Activated CD4-positive, alpha-beta T cell treated with anti-CD3 and anti-CD28 coated beads for 48 hours (primary cell): ENCODE results near the gene PLPPR3.
"Not testable (repeated sequence)": the region's sequence is repeated elsewhere in the genome, so short reads cannot be mapped to it uniquely, and the experiment has no call there.

Experiments used
- DNase-seq: peaks from one replicate; pipeline ENCODE4 v3.0.0-alpha.2; 2020

Gene PLPPR3

GRCh38 chr19:853614-854220, 32.0 kb upstream of the PLPPR3 start:
- not testable (repeated sequence) for DNase-seq

GRCh38 chr19:853014-853585, 31.3 kb upstream of the PLPPR3 start:
- no peak for DNase-seq

GRCh38 chr19:852136-853013, 30.6 kb upstream of the PLPPR3 start, which contains the start of gene ELANE:
TSS of gene ELANE (plus strand) at chr19:852303. CDS start at chr19:852329, 26 bp downstream.
- no peak for DNase-seq

- DNase-seq, result no peak
These were observed 29.2 kb upstream of the PLPPR3 start for GRCh38 chr19:850979-851335.

GRCh38 chr19:850221-850978, 28.6 kb upstream of the PLPPR3 start:
- peak; percentile 38 for DNase-seq

- not testable (repeated sequence) for DNase-seq
These were observed 27.4 kb upstream of the PLPPR3 start for GRCh38 chr19:849195-849594.

- DNase-seq, result no peak
These were observed 26.7 kb upstream of the PLPPR3 start for GRCh38 chr19:848386-848921.

GRCh38 chr19:845707-846521, 24.2 kb upstream of the PLPPR3 start:
- no peak for DNase-seq

- DNase-seq, result no peak
These were observed 22.8 kb upstream of the PLPPR3 start for GRCh38 chr19:844546-844971.

GRCh38 chr19:843836-844545, 22.2 kb upstream of the PLPPR3 start:
- DNase-seq, result no peak

GRCh38 chr19:843180-843835, 21.6 kb upstream of the PLPPR3 start:
- no peak for DNase-seq

GRCh38 chr19:842802-843179, 21.0 kb upstream of the PLPPR3 start:
- DNase-seq, result not testable (repeated sequence)

GRCh38 chr19:840519-841206, 18.9 kb upstream of the PLPPR3 start, which contains the start of gene PRTN3:
TSS of gene PRTN3 (plus strand) at chr19:840999. CDS start at chr19:841009, 10 bp downstream.
- no peak for DNase-seq

- DNase-seq, result no peak
These were observed 13.6 kb upstream of the PLPPR3 start for GRCh38 chr19:835210-835810.

GRCh38 chr19:834216-834615, 12.5 kb upstream of the PLPPR3 start:
- no peak for DNase-seq

- no peak for DNase-seq
These were observed 9.9 kb upstream of the PLPPR3 start for GRCh38 chr19:831407-832369.

GRCh38 chr19:829129-829758, 7.5 kb upstream of the PLPPR3 start:
- no peak for DNase-seq
